HEK293 (cell line): ENCODE data around the gene TNIK.

ENCODE experiments used
- CTCF ChIA-PET: fragments of 350-600 bp; formaldehyde crosslinking; extraction: SDS; loops from one replicate; lab custom pipeline; 2021; ENCODE audit warnings: antibody characterized with exemption; lab: Yijun Ruan, JAX
- POLR2A ChIA-PET: fragments of 300-600 bp; formaldehyde crosslinking; extraction: SDS; loops from one replicate; lab custom pipeline; 2020; ENCODE audit warnings: antibody characterized with exemption, inconsistent platforms; lab: Yijun Ruan, JAX
- H3K27ac ChIP-seq: fragments of 200-500 bp; sonication (Bioruptor generic); 2 replicates; pipeline ENCODE4 v1.5.1; 2014; ENCODE audit warnings: low read depth, low read length, control low read depth, inconsistent platforms; ENCODE audit errors: extremely low read depth
- H3K36me3 ChIP-seq, 2 experiments: fragments of 200-500 bp in 1 of 2; sonication (Bioruptor generic) in 1 of 2; 1 replicate in 1 of 2; 2 replicates in 1 of 2; pipeline ENCODE4 v1.5.1; 2014 to 2017; ENCODE audit warnings: inconsistent platforms in 2 of 2, low read length in 2 of 2; ENCODE audit not compliant: control insufficient read depth in 2 of 2, insufficient read depth in 1 of 2
- H3K4me1 ChIP-seq: fragments of 200-500 bp; sonication (Bioruptor generic); 2 replicates; pipeline ENCODE4 v1.5.1; 2014; ENCODE audit warnings: mild to moderate bottlenecking, low read length, inconsistent platforms; ENCODE audit not compliant: control insufficient read depth, insufficient read depth
- H3K4me3 ChIP-seq: 2 replicates; pipeline ENCODE4 v1.5.1; 2011; ENCODE audit warnings: low read depth, mild to moderate bottlenecking, control low read depth, low read length, moderate library complexity
- H3K9me3 ChIP-seq: fragments of 200-500 bp; sonication (Bioruptor generic); 2 replicates; pipeline ENCODE4 v1.5.1; 2014; ENCODE audit warnings: low read depth, low read length, inconsistent platforms; ENCODE audit not compliant: control insufficient read depth, insufficient read depth
- MEIS1 ChIP-seq: sonication (generic); formaldehyde crosslinking; IDR thresholded peaks from 2 replicates; pipeline ENCODE4 v1.8.1; 2022; ENCODE audit warnings: missing genetic modification reagents, mild to moderate bottlenecking, borderline replicate concordance
- PRDM1 ChIP-seq: fragments of 450-650 bp; formaldehyde crosslinking; IDR thresholded peaks from 2 replicates; pipeline ENCODE4; 2016; ENCODE audit warnings: missing biosample characterization, missing genetic modification characterization
- ZNF114 ChIP-seq: fragments of 450-650 bp; formaldehyde crosslinking; IDR thresholded peaks from 2 replicates; pipeline ENCODE4 v1.5.0; 2017; ENCODE audit warnings: missing biosample characterization, missing genetic modification characterization
- ZNF140 ChIP-seq: fragments of 450-650 bp; formaldehyde crosslinking; IDR thresholded peaks from 2 replicates; pipeline ENCODE4 v1.5.1; 2016; ENCODE audit warnings: missing biosample characterization, missing genetic modification characterization
- ZNF169 ChIP-seq: fragments of 450-650 bp; formaldehyde crosslinking; IDR thresholded peaks from 2 replicates; pipeline ENCODE4 v1.5.1; 2016; ENCODE audit warnings: missing biosample characterization, missing genetic modification characterization
- ZNF23 ChIP-seq: fragments of 450-650 bp; formaldehyde crosslinking; IDR thresholded peaks from 2 replicates; pipeline ENCODE4 v1.5.1; 2016; ENCODE audit warnings: missing biosample characterization, missing genetic modification characterization, borderline replicate concordance
- ZNF24 ChIP-seq: fragments of 450-650 bp; formaldehyde crosslinking; IDR thresholded peaks from 2 replicates; pipeline ENCODE4 v1.5.1; 2016; ENCODE audit warnings: missing biosample characterization, missing genetic modification characterization
- ZNF266 ChIP-seq: fragments of 450-650 bp; formaldehyde crosslinking; IDR thresholded peaks from 2 replicates; pipeline ENCODE4 v1.5.1; 2016; ENCODE audit warnings: missing biosample characterization, missing genetic modification characterization, low read depth
- ZNF391 ChIP-seq: fragments of 450-650 bp; formaldehyde crosslinking; IDR thresholded peaks from 2 replicates; pipeline ENCODE4 v1.5.1; 2016; ENCODE audit warnings: low read depth, missing biosample characterization, missing genetic modification characterization, borderline replicate concordance
- ZNF433 ChIP-seq: fragments of 450-650 bp; formaldehyde crosslinking; IDR thresholded peaks from 2 replicates; pipeline ENCODE4 v1.5.1; 2016; ENCODE audit warnings: missing biosample characterization, missing genetic modification characterization, low read depth
- ZNF623 ChIP-seq: fragments of 450-650 bp; formaldehyde crosslinking; IDR thresholded peaks from 2 replicates; pipeline ENCODE4 v1.5.1; 2016; ENCODE audit warnings: missing biosample characterization, missing genetic modification characterization
- ZNF747 ChIP-seq: fragments of 450-650 bp; formaldehyde crosslinking; IDR thresholded peaks from 2 replicates; pipeline ENCODE4 v1.5.1; 2016; ENCODE audit warnings: missing biosample characterization, missing genetic modification characterization
- ZNF792 ChIP-seq: fragments of 450-650 bp; formaldehyde crosslinking; IDR thresholded peaks from 2 replicates; pipeline ENCODE4 v1.5.1; 2016; ENCODE audit warnings: missing biosample characterization, missing genetic modification characterization
- TF ChIP-seq, protein P1 (sequence below): fragments of 450-650 bp; formaldehyde crosslinking; IDR thresholded peaks from 2 replicates; pipeline ENCODE4 v1.5.1; 2016; ENCODE audit warnings: missing biosample characterization, missing genetic modification characterization
- TF ChIP-seq, protein P2 (sequence below): fragments of 450-650 bp; formaldehyde crosslinking; IDR thresholded peaks from 2 replicates; pipeline ENCODE4 v1.5.1; 2017; ENCODE audit warnings: missing biosample characterization, missing genetic modification characterization
- TF ChIP-seq, protein P3 (sequence below): fragments of 450-650 bp; formaldehyde crosslinking; IDR thresholded peaks from 2 replicates; pipeline ENCODE4 v1.5.1; 2016; ENCODE audit warnings: missing biosample characterization, missing genetic modification characterization
- TF ChIP-seq, protein P4 (sequence below): fragments of 450-650 bp; formaldehyde crosslinking; IDR thresholded peaks from 2 replicates; pipeline ENCODE4 v1.5.1; 2016; ENCODE audit warnings: missing biosample characterization, missing genetic modification characterization, borderline replicate concordance
- TF ChIP-seq, protein P5 (sequence below): fragments of 450-650 bp; formaldehyde crosslinking; IDR thresholded peaks from 2 replicates; pipeline ENCODE4 v1.5.1; 2016; ENCODE audit warnings: missing biosample characterization, missing genetic modification characterization
- TF ChIP-seq, protein P6 (sequence below): IDR thresholded peaks from 2 replicates; pipeline ENCODE4 v1.6.1; 2011; ENCODE audit warnings: mild to moderate bottlenecking, low read depth, low read length, borderline replicate concordance
- TF ChIP-seq, protein P7 (sequence below): fragments of 450-650 bp; formaldehyde crosslinking; IDR thresholded peaks from 2 replicates; pipeline ENCODE4 v1.5.1; 2016; ENCODE audit warnings: missing biosample characterization, missing genetic modification characterization

TNIK gene

DNA sequence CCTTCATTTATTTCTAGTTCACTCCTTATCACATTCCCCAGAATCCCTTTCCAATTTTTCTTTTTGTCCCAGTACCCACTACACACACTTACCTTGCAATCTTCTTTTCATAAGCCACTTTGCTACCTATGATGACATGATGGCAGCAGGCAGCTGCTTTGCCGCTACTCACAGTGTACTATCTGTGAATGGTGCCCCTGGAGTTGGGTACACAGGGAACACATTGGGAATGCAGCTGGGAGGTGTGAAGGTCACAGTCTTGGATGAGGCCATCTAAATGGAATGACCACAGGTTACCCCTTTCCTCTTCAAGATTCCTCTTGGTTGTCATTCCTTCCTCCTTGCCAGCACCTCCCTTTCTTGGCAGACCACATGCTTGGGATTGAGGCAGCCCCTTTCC is 20.8 kb upstream of the TNIK start:
- TF ChIP-seq ZNF24 (tag by site-specific recombination) (no peak), ZNF23 (no peak), ZNF140 (tag by site-specific recombination) (no peak), ZNF114 (tag by site-specific recombination) (no peak), ZNF623 (tag by site-specific recombination) (no peak), ZNF266 (tag by site-specific recombination) (no peak), ZNF747 (no peak), ZNF433 (no peak)
- TF ChIP-seq, protein P1, sequence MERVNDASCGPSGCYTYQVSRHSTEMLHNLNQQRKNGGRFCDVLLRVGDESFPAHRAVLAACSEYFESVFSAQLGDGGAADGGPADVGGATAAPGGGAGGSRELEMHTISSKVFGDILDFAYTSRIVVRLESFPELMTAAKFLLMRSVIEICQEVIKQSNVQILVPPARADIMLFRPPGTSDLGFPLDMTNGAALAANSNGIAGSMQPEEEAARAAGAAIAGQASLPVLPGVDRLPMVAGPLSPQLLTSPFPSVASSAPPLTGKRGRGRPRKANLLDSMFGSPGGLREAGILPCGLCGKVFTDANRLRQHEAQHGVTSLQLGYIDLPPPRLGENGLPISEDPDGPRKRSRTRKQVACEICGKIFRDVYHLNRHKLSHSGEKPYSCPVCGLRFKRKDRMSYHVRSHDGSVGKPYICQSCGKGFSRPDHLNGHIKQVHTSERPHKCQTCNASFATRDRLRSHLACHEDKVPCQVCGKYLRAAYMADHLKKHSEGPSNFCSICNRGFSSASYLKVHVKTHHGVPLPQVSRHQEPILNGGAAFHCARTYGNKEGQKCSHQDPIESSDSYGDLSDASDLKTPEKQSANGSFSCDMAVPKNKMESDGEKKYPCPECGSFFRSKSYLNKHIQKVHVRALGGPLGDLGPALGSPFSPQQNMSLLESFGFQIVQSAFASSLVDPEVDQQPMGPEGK (tag by site-specific recombination): no peak
- TF ChIP-seq, protein P2, sequence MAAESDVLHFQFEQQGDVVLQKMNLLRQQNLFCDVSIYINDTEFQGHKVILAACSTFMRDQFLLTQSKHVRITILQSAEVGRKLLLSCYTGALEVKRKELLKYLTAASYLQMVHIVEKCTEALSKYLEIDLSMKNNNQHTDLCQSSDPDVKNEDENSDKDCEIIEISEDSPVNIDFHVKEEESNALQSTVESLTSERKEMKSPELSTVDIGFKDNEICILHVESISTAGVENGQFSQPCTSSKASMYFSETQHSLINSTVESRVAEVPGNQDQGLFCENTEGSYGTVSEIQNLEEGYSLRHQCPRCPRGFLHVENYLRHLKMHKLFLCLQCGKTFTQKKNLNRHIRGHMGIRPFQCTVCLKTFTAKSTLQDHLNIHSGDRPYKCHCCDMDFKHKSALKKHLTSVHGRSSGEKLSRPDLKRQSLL: no peak
- TF ChIP-seq, protein P3, sequence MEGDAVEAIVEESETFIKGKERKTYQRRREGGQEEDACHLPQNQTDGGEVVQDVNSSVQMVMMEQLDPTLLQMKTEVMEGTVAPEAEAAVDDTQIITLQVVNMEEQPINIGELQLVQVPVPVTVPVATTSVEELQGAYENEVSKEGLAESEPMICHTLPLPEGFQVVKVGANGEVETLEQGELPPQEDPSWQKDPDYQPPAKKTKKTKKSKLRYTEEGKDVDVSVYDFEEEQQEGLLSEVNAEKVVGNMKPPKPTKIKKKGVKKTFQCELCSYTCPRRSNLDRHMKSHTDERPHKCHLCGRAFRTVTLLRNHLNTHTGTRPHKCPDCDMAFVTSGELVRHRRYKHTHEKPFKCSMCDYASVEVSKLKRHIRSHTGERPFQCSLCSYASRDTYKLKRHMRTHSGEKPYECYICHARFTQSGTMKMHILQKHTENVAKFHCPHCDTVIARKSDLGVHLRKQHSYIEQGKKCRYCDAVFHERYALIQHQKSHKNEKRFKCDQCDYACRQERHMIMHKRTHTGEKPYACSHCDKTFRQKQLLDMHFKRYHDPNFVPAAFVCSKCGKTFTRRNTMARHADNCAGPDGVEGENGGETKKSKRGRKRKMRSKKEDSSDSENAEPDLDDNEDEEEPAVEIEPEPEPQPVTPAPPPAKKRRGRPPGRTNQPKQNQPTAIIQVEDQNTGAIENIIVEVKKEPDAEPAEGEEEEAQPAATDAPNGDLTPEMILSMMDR (tag by site-specific recombination): no peak
- Histone ChIP-seq H3K36me3 (no peaks in the 10 kb centered on the region), H3K4me3 (no peak overlapping the region), H3K4me1 (no peaks in the 10 kb centered on the region), H3K9me3 (no peaks in the 10 kb centered on the region), H3K27ac (no peak overlapping the region)
- ChIA-PET POLR2A (no interaction called here), CTCF (no interaction called here)

DNA sequence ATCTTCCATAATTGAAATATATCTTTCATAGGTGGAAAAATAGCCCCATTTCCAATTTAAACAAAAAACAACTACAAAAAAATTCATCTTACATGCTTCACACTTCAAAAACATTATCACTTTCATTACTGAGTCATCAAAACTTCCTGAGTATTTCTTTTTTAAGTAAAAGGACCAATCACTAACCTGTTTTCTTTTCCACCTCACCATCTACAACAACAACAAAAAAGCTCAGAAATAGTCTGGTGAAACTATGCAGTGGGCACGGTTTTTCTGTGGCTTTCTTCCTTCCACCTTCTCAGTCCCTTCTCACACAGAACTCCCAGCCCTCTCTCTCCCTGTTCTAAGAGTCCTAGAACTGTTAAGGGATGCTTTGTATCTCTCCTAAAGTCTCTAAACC is 20.3 kb upstream of the TNIK start:
- Histone ChIP-seq H3K27ac (no peak overlapping the region), H3K36me3 (no peaks in the 10 kb centered on the region), H3K9me3 (no peaks in the 10 kb centered on the region), H3K4me3 (no peak overlapping the region), H3K4me1 (no peaks in the 10 kb centered on the region)
- ChIA-PET POLR2A (no interaction called here), CTCF (no interaction called here)
- no peak for TF ChIP-seq ZNF23
- TF ChIP-seq MEIS1 (CRISPR knock-in tag): no peak
- TF ChIP-seq, protein P4, sequence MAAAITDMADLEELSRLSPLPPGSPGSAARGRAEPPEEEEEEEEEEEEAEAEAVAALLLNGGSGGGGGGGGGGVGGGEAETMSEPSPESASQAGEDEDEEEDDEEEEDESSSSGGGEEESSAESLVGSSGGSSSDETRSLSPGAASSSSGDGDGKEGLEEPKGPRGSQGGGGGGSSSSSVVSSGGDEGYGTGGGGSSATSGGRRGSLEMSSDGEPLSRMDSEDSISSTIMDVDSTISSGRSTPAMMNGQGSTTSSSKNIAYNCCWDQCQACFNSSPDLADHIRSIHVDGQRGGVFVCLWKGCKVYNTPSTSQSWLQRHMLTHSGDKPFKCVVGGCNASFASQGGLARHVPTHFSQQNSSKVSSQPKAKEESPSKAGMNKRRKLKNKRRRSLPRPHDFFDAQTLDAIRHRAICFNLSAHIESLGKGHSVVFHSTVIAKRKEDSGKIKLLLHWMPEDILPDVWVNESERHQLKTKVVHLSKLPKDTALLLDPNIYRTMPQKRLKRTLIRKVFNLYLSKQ (tag by site-specific recombination): no peak
- TF ChIP-seq PRDM1: peak; percentile 63; the same call in 1 of the 2 replicates

DNA sequence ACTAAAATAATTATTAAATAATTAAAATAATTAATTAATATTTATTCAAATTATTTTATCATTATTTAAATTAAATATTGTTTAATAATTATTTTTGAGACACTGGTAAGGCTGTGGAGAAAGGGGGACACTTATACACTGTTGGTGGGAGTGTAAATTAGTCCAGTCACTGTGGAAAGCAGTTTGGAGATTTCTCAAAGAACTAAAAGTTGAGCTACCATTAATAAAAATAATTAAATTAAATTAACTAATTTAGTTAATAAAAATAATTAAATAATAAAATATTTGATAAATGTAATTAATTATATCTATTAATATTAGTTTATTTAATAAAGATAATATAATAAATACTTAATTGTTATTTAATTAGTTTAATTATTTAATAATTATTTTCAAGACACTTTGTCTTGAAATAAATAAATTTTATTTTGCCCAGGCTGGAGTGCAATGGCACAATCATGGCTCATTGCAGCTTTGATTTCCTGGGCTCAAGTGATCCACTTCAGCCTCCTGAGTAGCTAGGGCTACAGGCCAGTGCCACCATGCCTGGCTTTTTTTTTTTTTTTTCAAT is 16.4 kb upstream of the TNIK start:
- POLR2A ChIA-PET: interaction anchor here (1.0 kb wide), 1 partner anchor 15 kb away, joined by 3 read pairs; no protein-coding TSS in a partner anchor
- CTCF ChIA-PET: interaction anchor here (0.7 kb wide), 1 partner anchor 353 kb away, joined by 3 read pairs; no protein-coding TSS in a partner anchor
- Histone ChIP-seq H3K9me3 (no peaks in the 10 kb centered on the region), H3K27ac (no peak overlapping the region), H3K4me1 (no peaks in the 10 kb centered on the region), H3K4me3 (no peak overlapping the region), H3K36me3 (no peaks in the 10 kb centered on the region)
- TF ChIP-seq, protein P5, sequence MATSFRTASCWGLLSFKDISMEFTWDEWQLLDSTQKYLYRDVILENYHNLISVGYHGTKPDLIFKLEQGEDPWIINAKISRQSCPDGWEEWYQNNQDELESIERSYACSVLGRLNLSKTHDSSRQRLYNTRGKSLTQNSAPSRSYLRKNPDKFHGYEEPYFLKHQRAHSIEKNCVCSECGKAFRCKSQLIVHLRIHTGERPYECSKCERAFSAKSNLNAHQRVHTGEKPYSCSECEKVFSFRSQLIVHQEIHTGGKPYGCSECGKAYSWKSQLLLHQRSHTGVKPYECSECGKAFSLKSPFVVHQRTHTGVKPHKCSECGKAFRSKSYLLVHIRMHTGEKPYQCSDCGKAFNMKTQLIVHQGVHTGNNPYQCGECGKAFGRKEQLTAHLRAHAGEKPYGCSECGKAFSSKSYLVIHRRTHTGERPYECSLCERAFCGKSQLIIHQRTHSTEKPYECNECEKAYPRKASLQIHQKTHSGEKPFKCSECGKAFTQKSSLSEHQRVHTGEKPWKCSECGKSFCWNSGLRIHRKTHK (tag by site-specific recombination): no peak
- TF ChIP-seq, protein P6, sequence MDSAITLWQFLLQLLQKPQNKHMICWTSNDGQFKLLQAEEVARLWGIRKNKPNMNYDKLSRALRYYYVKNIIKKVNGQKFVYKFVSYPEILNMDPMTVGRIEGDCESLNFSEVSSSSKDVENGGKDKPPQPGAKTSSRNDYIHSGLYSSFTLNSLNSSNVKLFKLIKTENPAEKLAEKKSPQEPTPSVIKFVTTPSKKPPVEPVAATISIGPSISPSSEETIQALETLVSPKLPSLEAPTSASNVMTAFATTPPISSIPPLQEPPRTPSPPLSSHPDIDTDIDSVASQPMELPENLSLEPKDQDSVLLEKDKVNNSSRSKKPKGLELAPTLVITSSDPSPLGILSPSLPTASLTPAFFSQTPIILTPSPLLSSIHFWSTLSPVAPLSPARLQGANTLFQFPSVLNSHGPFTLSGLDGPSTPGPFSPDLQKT: no peak
- TF ChIP-seq ZNF792 (tag by site-specific recombination) (no peak), ZNF169 (tag by site-specific recombination) (no peak), ZNF391 (no peak)
- TF ChIP-seq, protein P7, sequence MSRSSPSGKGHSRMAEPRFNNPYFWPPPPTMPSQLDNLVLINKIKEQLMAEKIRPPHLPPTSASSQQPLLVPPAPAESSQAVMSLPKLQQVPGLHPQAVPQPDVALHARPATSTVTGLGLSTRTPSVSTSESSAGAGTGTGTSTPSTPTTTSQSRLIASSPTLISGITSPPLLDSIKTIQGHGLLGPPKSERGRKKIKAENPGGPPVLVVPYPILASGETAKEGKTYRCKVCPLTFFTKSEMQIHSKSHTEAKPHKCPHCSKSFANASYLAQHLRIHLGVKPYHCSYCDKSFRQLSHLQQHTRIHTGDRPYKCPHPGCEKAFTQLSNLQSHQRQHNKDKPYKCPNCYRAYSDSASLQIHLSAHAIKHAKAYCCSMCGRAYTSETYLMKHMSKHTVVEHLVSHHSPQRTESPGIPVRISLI (tag by site-specific recombination): no peak
